Measurements from ENCODE around the gene CHRDL1.
"Not testable (repeated sequence)": the region's sequence is repeated elsewhere in the genome, so short reads cannot be mapped to it uniquely, and the experiment has no call there.

The CHRDL1 gene

GRCh38 chrX:110669572-110669971 is 126.0 kb downstream of the CHRDL1 start:
- H3K4me3 Mint-ChIP-seq: no peak overlapping the region
- no peaks in the 10 kb centered on the region for H3K9me3 Mint-ChIP-seq
- no peak for DNase-seq
- no peaks in the 10 kb centered on the region for H3K27me3 Mint-ChIP-seq
- ATAC-seq (replicated peaks): no peak
- H3K36me3 Mint-ChIP-seq (ENCODE audit: insufficient read depth): no peaks in the 10 kb centered on the region
- H3K27ac Mint-ChIP-seq: no peak overlapping the region
- H3K4me1 Mint-ChIP-seq (ENCODE audit: low read depth in 2 of 2): no peaks in the 10 kb centered on the region

GRCh38 chrX:110667706-110668105 is 127.9 kb downstream of the CHRDL1 start:
- H3K4me3 Mint-ChIP-seq: no peak overlapping the region
- H3K4me1 Mint-ChIP-seq (ENCODE audit: low read depth in 2 of 2): no peaks in the 10 kb centered on the region
- DNase-seq (no peak), ATAC-seq (replicated peaks) (no peak)
- no peaks in the 10 kb centered on the region for H3K27me3 Mint-ChIP-seq
- H3K36me3 Mint-ChIP-seq (ENCODE audit: insufficient read depth): no peaks in the 10 kb centered on the region
- H3K9me3 Mint-ChIP-seq: no peaks in the 10 kb centered on the region
- H3K27ac Mint-ChIP-seq: no peak overlapping the region

GRCh38 chrX:110665223-110666002 is 130.2 kb downstream of the CHRDL1 start:
- ATAC-seq (replicated peaks) (no peak), DNase-seq (no peak)
- no peaks in the 10 kb centered on the region for H3K27me3 Mint-ChIP-seq
- H3K9me3 Mint-ChIP-seq: no peaks in the 10 kb centered on the region
- no peak overlapping the region for H3K4me3 Mint-ChIP-seq
- no peaks in the 10 kb centered on the region for H3K36me3 Mint-ChIP-seq (ENCODE audit: insufficient read depth)
- no peak overlapping the region for H3K27ac Mint-ChIP-seq
- no peaks in the 10 kb centered on the region for H3K4me1 Mint-ChIP-seq (ENCODE audit: low read depth in 2 of 2)

- Mint-ChIP-seq H3K9me3 (no peaks in the 10 kb centered on the region), H3K27ac (no peak overlapping the region), H3K36me3 (ENCODE audit: insufficient read depth) (no peaks in the 10 kb centered on the region), H3K4me1 (ENCODE audit: low read depth in 2 of 2) (no peaks in the 10 kb centered on the region), H3K4me3 (no peak overlapping the region), H3K27me3 (no peaks in the 10 kb centered on the region)
- DNase-seq (no peak), ATAC-seq (replicated peaks) (no peak)
Observed at GRCh38 chrX:110657073-110657472, 138.5 kb downstream of the CHRDL1 start.

- H3K4me1 Mint-ChIP-seq (ENCODE audit: low read depth in 2 of 2); H3K4me3 Mint-ChIP-seq; H3K9me3 Mint-ChIP-seq; H3K27ac Mint-ChIP-seq; ATAC-seq (replicated peaks); DNase-seq; H3K27me3 Mint-ChIP-seq; H3K36me3 Mint-ChIP-seq (ENCODE audit: insufficient read depth): not testable (repeated sequence)
Observed at GRCh38 chrX:110654280-110654679, 141.3 kb downstream of the CHRDL1 start.

- DNase-seq: no peak
- no peak for ATAC-seq (replicated peaks)
- Mint-ChIP-seq H3K27me3 (no peaks in the 10 kb centered on the region), H3K36me3 (ENCODE audit: insufficient read depth) (no peaks in the 10 kb centered on the region), H3K4me1 (ENCODE audit: low read depth in 2 of 2) (no peaks in the 10 kb centered on the region), H3K4me3 (no peak overlapping the region), H3K9me3 (no peaks in the 10 kb centered on the region), H3K27ac (no peak overlapping the region)
Observed at GRCh38 chrX:110646386-110646785, 149.2 kb downstream of the CHRDL1 start.

Data from effector memory CD8-positive, alpha-beta T cell (primary cell).